Muscle layer of duodenum (tissue), 2 donors: ENCODE results near the gene FAP.
A peak's percentile ranks its signal among the peaks of the same experiment; 100 is the strongest.

ENCODE experiments used
- H3K27ac ChIP-seq: one replicate; pipeline ENCODE4 v1.7.0; 2013; ENCODE audit warnings: mild to moderate bottlenecking, low read length
- H3K27me3 ChIP-seq: one replicate; pipeline ENCODE4 v1.7.0; 2013; ENCODE audit warnings: low read depth, mild to moderate bottlenecking, control low read depth, low read length
- H3K36me3 ChIP-seq, 2 donors: one replicate each; pipeline ENCODE4 v1.7.0; 2013; ENCODE audit warnings: low read length in 2 of 2, control low read depth in 1 of 2, mild to moderate bottlenecking in 1 of 2; ENCODE audit not compliant: insufficient read depth in 2 of 2, control insufficient read depth in 1 of 2
- H3K4me1 ChIP-seq, 2 donors: one replicate each; pipeline ENCODE4 v1.7.0; 2013; ENCODE audit warnings: low read length in 2 of 2, mild to moderate bottlenecking in 2 of 2, control low read depth in 1 of 2, moderate library complexity in 1 of 2; ENCODE audit not compliant: insufficient read depth in 2 of 2, control insufficient read depth in 1 of 2
- H3K4me3 ChIP-seq, 2 donors: one replicate each; pipeline ENCODE4 v1.7.0; 2013; ENCODE audit warnings: low read length in 2 of 2, low read depth in 1 of 2, mild to moderate bottlenecking in 1 of 2
- H3K9me3 ChIP-seq, 2 donors: one replicate each; pipeline ENCODE4 v1.7.0; 2013; ENCODE audit warnings: low read length in 2 of 2, control low read depth in 1 of 2, mild to moderate bottlenecking in 1 of 2; ENCODE audit not compliant: control insufficient read depth in 1 of 2
- donor health status: healthy.

Gene FAP

GRCh38 chr2:162243294-162243693 lies at the start of gene FAP:
TSS of gene FAP (minus strand) at chr2:162243445. CDS start at chr2:162243327, 118 bp downstream.
- Histone ChIP-seq H3K27me3 (no peaks in the 10 kb centered on the region), H3K36me3 (peaks cover 0 to 14% of the 10 kb centered on the region in 2 donors), H3K4me3 (peak within 1 kb of the TSS in 1 of 2 donors; percentile 34), H3K27ac (peak within 1 kb of the TSS; percentile 70), H3K9me3 (no peaks in the 10 kb centered on the region), H3K4me1 (peaks cover 0 to 24% of the 10 kb centered on the region in 2 donors)

- Histone ChIP-seq H3K27me3 (no peaks in the 10 kb centered on the region), H3K4me3 (no peak overlapping the region), H3K27ac (no peak overlapping the region), H3K36me3 (peaks cover 3 to 7% of the 10 kb centered on the region in 2 donors), H3K9me3 (no peaks in the 10 kb centered on the region), H3K4me1 (no peaks in the 10 kb centered on the region)
Measured at GRCh38 chr2:162291748-162292147, 48.5 kb upstream of the FAP start.

GRCh38 chr2:162282765-162283425 lies 39.6 kb upstream of the FAP start:
- H3K27me3 ChIP-seq = no peaks in the 10 kb centered on the region
- H3K27ac ChIP-seq = no peak overlapping the region
- H3K4me1 ChIP-seq = no peaks in the 10 kb centered on the region
- no peak overlapping the region for H3K4me3 ChIP-seq
- no peaks in the 10 kb centered on the region for H3K9me3 ChIP-seq
- H3K36me3 ChIP-seq = peaks cover 30 to 34% of the 10 kb centered on the region in 2 donors

GRCh38 chr2:162280654-162281053 lies 37.4 kb upstream of the FAP start:
- no peak overlapping the region for H3K4me3 ChIP-seq
- no peaks in the 10 kb centered on the region for H3K9me3 ChIP-seq
- H3K27ac ChIP-seq = no peak overlapping the region
- no peaks in the 10 kb centered on the region for H3K4me1 ChIP-seq
- H3K36me3 ChIP-seq = peaks cover 27 to 29% of the 10 kb centered on the region in 2 donors
- no peaks in the 10 kb centered on the region for H3K27me3 ChIP-seq

GRCh38 chr2:162277381-162277780 lies 34.1 kb upstream of the FAP start:
- no peaks in the 10 kb centered on the region for H3K4me1 ChIP-seq
- H3K4me3 ChIP-seq = no peak overlapping the region
- peaks cover 12 to 18% of the 10 kb centered on the region in 2 donors for H3K36me3 ChIP-seq
- no peak overlapping the region for H3K27ac ChIP-seq
- H3K27me3 ChIP-seq = no peaks in the 10 kb centered on the region
- no peaks in the 10 kb centered on the region for H3K9me3 ChIP-seq

- Histone ChIP-seq H3K27me3 (no peaks in the 10 kb centered on the region), H3K36me3 (peaks cover 0 to 27% of the 10 kb centered on the region in 2 donors)
Measured at GRCh38 chr2:162267996-162268395, 24.8 kb upstream of the FAP start.

GRCh38 chr2:162267496-162267895 lies 24.3 kb upstream of the FAP start:
- Histone ChIP-seq H3K27me3 (no peaks in the 10 kb centered on the region), H3K27ac (no peak overlapping the region), H3K36me3 (peaks cover 0 to 27% of the 10 kb centered on the region in 2 donors), H3K4me3 (no peak overlapping the region), H3K9me3 (no peaks in the 10 kb centered on the region), H3K4me1 (no peaks in the 10 kb centered on the region)

More at GRCh38 chr2:162267996-162268395, 24.8 kb upstream of the FAP start:
- Histone ChIP-seq H3K9me3 (no peaks in the 10 kb centered on the region), H3K4me3 (no peak overlapping the region), H3K4me1 (no peaks in the 10 kb centered on the region), H3K27ac (no peak overlapping the region)

GRCh38 chr2:162266460-162266760 lies 23.2 kb upstream of the FAP start:
- Histone ChIP-seq H3K27ac (no peak overlapping the region), H3K27me3 (no peaks in the 10 kb centered on the region), H3K9me3 (no peaks in the 10 kb centered on the region), H3K4me3 (no peak overlapping the region), H3K4me1 (no peaks in the 10 kb centered on the region), H3K36me3 (peaks cover 0 to 19% of the 10 kb centered on the region in 2 donors)

- H3K4me3 ChIP-seq = no peak overlapping the region
- no peaks in the 10 kb centered on the region for H3K27me3 ChIP-seq
- H3K9me3 ChIP-seq = no peaks in the 10 kb centered on the region
- no peaks in the 10 kb centered on the region for H3K4me1 ChIP-seq
- peaks cover 0 to 19% of the 10 kb centered on the region in 2 donors for H3K36me3 ChIP-seq
- H3K27ac ChIP-seq = no peak overlapping the region
Measured at GRCh38 chr2:162265666-162266459, 22.6 kb upstream of the FAP start.

- no peak overlapping the region for H3K4me3 ChIP-seq
- peak overlapping the region; percentile 22 for H3K27ac ChIP-seq
- no peaks in the 10 kb centered on the region for H3K27me3 ChIP-seq
- no peaks in the 10 kb centered on the region for H3K4me1 ChIP-seq
- H3K36me3 ChIP-seq = peaks cover 0 to 5% of the 10 kb centered on the region in 2 donors
- H3K9me3 ChIP-seq = no peaks in the 10 kb centered on the region
Measured at GRCh38 chr2:162261032-162261945, 18.0 kb upstream of the FAP start.

GRCh38 chr2:162258686-162259085 lies 15.4 kb upstream of the FAP start:
- Histone ChIP-seq H3K9me3 (no peaks in the 10 kb centered on the region), H3K4me1 (no peaks in the 10 kb centered on the region), H3K4me3 (no peak overlapping the region), H3K27me3 (no peaks in the 10 kb centered on the region), H3K36me3 (no peaks in the 10 kb centered on the region), H3K27ac (no peak overlapping the region)
